K562 (cell line): ENCODE measurements around the gene PPTC7. TPM values are rescaled to one million over a fixed set of nuclear protein-coding genes. Genes with fewer than 3 reads are reported as not detected.

Experiments used
- CAMTA2 ChIP-seq: fragments of 250-450 bp; sonication (Bioruptor Pico); conservative IDR thresholded peaks from 2 replicates; pipeline ENCODE4 v1.5.1; 2022
- FOXA3 ChIP-seq, 2 experiments: fragments of 450-650 bp in 1 of 2; sonication (generic) in 1 of 2; formaldehyde crosslinking; IDR thresholded peaks in 1 of 2; conservative IDR thresholded peaks in 1 of 2; 2 replicates each; pipeline versions ENCODE4 v1.4.0 to v1.8.0; 2020 to 2022; ENCODE audit warnings: mild to moderate bottlenecking in 2 of 2, missing genetic modification reagents in 1 of 2
- HMG20B ChIP-seq: fragments of 250-450 bp; sonication (Bioruptor Pico); IDR thresholded peaks from 2 replicates; pipeline ENCODE4 v1.5.0; 2021; ENCODE audit warnings: mild to moderate bottlenecking
- KAT7 ChIP-seq: sonication (generic); formaldehyde crosslinking; IDR thresholded peaks from 2 replicates; pipeline ENCODE4 v1.8.0; 2022; ENCODE audit warnings: missing genetic modification reagents, mild to moderate bottlenecking, borderline replicate concordance
- KLF10 ChIP-seq: fragments of 250-450 bp; sonication (Bioruptor Pico); IDR thresholded peaks from 2 replicates; pipeline ENCODE4 v1.6.1; 2021; ENCODE audit warnings: matching md5 sums
- MTF1 ChIP-seq: fragments of 250-450 bp; sonication (Bioruptor Pico); IDR thresholded peaks from 2 replicates; pipeline ENCODE4 v1.9.0; 2021; ENCODE audit warnings: moderate library complexity, mild to moderate bottlenecking, inconsistent platforms, borderline replicate concordance
- MYC ChIP-seq, 2 experiments: fragments of 250-450 bp in 1 of 2; sonication (Bioruptor Pico) in 1 of 2; IDR thresholded peaks; 2 replicates each; pipeline versions ENCODE4 v1.5.1 to v1.6.1; 2012 to 2021; ENCODE audit warnings: low read depth in 2 of 2, borderline replicate concordance in 1 of 2, improper control_type of control experiment in 1 of 2, low read length in 1 of 2, mild to moderate bottlenecking in 1 of 2, moderate library complexity in 1 of 2
- POLR3A ChIP-seq: IDR thresholded peaks from 2 replicates; pipeline ENCODE4 v1.6.1; 2011; ENCODE audit warnings: borderline replicate concordance, mild to moderate bottlenecking, moderate library complexity; ENCODE audit not compliant: insufficient read length, insufficient read depth; ENCODE audit errors: extremely low read depth
- RBM39 ChIP-seq: fragments of 200-400 bp; formaldehyde crosslinking; optimal IDR thresholded peaks from 2 replicates; pipeline ENCODE3; 2018; ENCODE audit warnings: low read depth, low read length
- SAP30 ChIP-seq: fragments of 200-600 bp; sonication (generic); IDR thresholded peaks from 2 replicates; pipeline ENCODE4 v1.6.1; 2012; ENCODE audit warnings: borderline replicate concordance, low read depth, mild to moderate bottlenecking, moderate library complexity, low read length, control low read depth, inconsistent platforms; ENCODE audit not compliant: insufficient read depth, poor library complexity, severe bottlenecking
- SETDB1 ChIP-seq: IDR thresholded peaks from one replicate; pipeline ENCODE4 v1.6.1; 2012; ENCODE audit warnings: low read length, control low read depth, inconsistent platforms
- TEAD4 ChIP-seq, 2 experiments: sonication (generic) in 1 of 2; formaldehyde crosslinking in 1 of 2; IDR thresholded peaks; 2 replicates each; pipeline versions ENCODE4 v1.6.1 to v1.8.0; 2012 to 2022; ENCODE audit warnings: borderline replicate concordance in 1 of 2, inconsistent platforms in 1 of 2, low read length in 1 of 2, mild to moderate bottlenecking in 1 of 2, missing genetic modification reagents in 1 of 2
- ZNF121 ChIP-seq: sonication (generic); formaldehyde crosslinking; conservative IDR thresholded peaks from 2 replicates; pipeline ENCODE4 v1.8.0; 2022; ENCODE audit warnings: missing genetic modification reagents
- ZNF444 ChIP-seq: fragments of 250-450 bp; sonication (Bioruptor Pico); IDR thresholded peaks from 2 replicates; pipeline ENCODE4 v1.4.0; 2020; ENCODE audit warnings: mild to moderate bottlenecking, moderate library complexity
- ZNF785 ChIP-seq: fragments of 250-450 bp; sonication (Bioruptor Pico); IDR thresholded peaks from 2 replicates; pipeline ENCODE4 v1.4.0; 2020; ENCODE audit warnings: mild to moderate bottlenecking
- polyA plus RNA-seq, 8 experiments: library from polyadenylated mRNA; depleted of rRNA in 4 of 8; stranded (reverse) in 5 of 8; unstranded in 3 of 8; fragments of >200 nt; fragmentation: Nextera tagmentation in 2 of 8; fragmentation: Illumina TruSeq in 1 of 8; extraction: Ambion mirVana in 2 of 8; extraction: Trizol in 1 of 8; gene quantifications; 2 replicates each; pipeline versions ENCODE4 v1.2.1 to v1.2.3, GENCODE V29; 2011 to 2014; ENCODE audit warnings: inconsistent platforms in 1 of 8, missing spikeins in 1 of 8
- total RNA-seq, 7 experiments: library from RNA; depleted of rRNA in 6 of 7; stranded (reverse); fragments of >200 nt in 6 of 7; fragmentation: Illumina TruSeq in 2 of 7; extraction: Trizol in 2 of 7; gene quantifications; 2 replicates each; pipeline versions ENCODE4 v1.2.1 to v1.2.3, GENCODE V29; 2011 to 2021; ENCODE audit warnings: low replicate concordance in 1 of 7
- TF ChIP-seq, protein P1 (sequence below): fragments of 450-650 bp; formaldehyde crosslinking; IDR thresholded peaks from 2 replicates; pipeline ENCODE4 v1.4.0; 2020; ENCODE audit warnings: mild to moderate bottlenecking, mixed read lengths
- TF ChIP-seq, protein P2 (sequence below), 3 experiments: IDR thresholded peaks in 2 of 3; conservative IDR thresholded peaks in 1 of 3; 2 replicates each; pipeline ENCODE4 v1.5.1; 2011 to 2012; ENCODE audit warnings: low read length in 3 of 3, mild to moderate bottlenecking in 3 of 3, control low read depth in 2 of 3, improper control_type of control experiment in 1 of 3, inconsistent platforms in 1 of 3, low read depth in 1 of 3, mixed read lengths in 1 of 3, moderate library complexity in 1 of 3; ENCODE audit not compliant: insufficient read depth in 2 of 3
- TF ChIP-seq, protein P3 (sequence below): sonication (generic); formaldehyde crosslinking; IDR thresholded peaks from 2 replicates; pipeline ENCODE4 v1.8.0; 2022; ENCODE audit warnings: missing genetic modification reagents, mild to moderate bottlenecking, borderline replicate concordance

PPTC7 gene
- total and polyA plus RNA-seq, 9 of the 15 experiments (the other 6 are each of a cell fraction or from before 2014, with no cell fraction given), result 2.6 to 23.1 (median 11.9) TPM

DNA sequence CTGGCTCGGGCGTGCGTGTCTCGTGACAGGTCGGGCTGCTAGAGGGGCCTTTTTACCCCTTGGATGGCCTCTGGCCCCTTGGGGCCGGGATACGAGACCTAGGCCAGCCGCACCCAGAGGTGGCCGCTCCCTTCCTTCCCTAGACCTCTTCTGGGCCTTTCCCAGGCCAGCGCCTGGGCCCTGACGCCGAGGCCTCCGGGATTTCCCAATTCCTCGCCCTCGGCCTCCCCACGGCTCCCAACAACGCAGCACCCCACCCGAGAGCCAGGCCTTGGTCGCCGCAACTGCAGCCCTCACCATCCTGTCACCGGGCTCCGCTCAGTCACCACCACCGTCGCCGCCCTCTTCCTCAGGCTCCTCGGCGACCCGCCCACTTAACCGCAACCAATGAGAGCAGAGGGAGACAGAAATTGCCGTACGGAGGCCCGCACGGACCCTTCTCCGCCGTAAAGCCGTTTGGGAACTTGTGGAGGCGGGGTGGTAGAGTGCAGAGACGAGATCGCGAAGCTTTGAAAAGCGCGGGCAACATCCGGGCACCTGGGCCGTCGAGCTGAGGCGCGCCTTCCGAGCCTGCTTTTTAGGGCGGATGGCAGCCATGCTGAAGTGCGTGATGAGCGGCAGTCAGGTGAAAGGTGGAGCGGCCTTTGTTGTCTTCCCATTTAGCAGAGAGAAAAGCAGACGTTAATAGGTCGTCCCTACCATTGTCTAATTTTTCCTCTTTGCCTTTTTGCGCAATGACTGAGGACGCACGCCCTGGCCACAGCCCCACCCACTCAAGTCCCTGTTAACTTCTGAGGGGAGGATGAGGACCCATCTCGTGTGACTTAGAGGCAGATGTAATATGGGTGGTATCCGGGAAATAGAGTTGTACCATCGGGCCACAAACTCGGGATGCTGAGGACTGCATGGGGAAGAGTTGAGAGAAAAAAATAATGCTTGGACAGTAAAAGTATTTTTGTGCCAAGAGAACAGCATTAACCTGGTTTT lies 81.1 kb downstream of the PPTC7 start, which contains the start of the genes RAD9B and VPS29 (continued):
- TF ChIP-seq SETDB1 (no peak), CAMTA2 (CRISPR knock-in tag) (no peak), TEAD4 (IDR thresholded peaks at IDR 0.05; ENCODE audit: low read length) (peak; percentile 77), TEAD4 (CRISPR knock-in tag; IDR thresholded peaks at IDR 0.05; ENCODE audit: borderline replicate concordance) (peak; percentile 80; the same call in 1 of the 2 replicates), KAT7 (CRISPR knock-in tag) (peak; percentile 98; the same call in 1 of the 2 replicates), MYC (IDR thresholded peaks at IDR 0.05; ENCODE audit: low read depth, low read length) (peak; percentile 89), MYC (CRISPR knock-in tag; IDR thresholded peaks at IDR 0.05; ENCODE audit: borderline replicate concordance, low read depth) (peak; percentile 55), POLR3A (no peak), ZNF444 (CRISPR knock-in tag) (0 out of 2 replicates have a peak, but pooled peaks have one; percentile 43), MTF1 (CRISPR knock-in tag) (no peak), ZNF121 (CRISPR knock-in tag) (no peak; the same call in 1 of the 2 replicates), KLF10 (CRISPR knock-in tag) (no peak), SAP30 (peak; percentile 61), RBM39 (no peak), ZNF785 (no peak), FOXA3 (CRISPR knock-in tag; conservative IDR thresholded peaks at IDR 0.05 in 1 of 2, IDR thresholded peaks at IDR 0.05 in 1 of 2) (peak in 1 of 2 experiments; percentile 88; a peak in 1 of 4 replicates), HMG20B (no peak)
- TF ChIP-seq, protein P1, sequence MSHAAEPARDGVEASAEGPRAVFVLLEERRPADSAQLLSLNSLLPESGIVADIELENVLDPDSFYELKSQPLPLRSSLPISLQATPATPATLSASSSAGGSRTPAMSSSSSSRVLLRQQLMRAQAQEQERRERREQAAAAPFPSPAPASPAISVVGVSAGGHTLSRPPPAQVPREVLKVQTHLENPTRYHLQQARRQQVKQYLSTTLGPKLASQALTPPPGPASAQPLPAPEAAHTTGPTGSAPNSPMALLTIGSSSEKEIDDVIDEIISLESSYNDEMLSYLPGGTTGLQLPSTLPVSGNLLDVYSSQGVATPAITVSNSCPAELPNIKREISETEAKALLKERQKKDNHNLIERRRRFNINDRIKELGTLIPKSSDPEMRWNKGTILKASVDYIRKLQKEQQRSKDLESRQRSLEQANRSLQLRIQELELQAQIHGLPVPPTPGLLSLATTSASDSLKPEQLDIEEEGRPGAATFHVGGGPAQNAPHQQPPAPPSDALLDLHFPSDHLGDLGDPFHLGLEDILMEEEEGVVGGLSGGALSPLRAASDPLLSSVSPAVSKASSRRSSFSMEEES, result peak; percentile 33
- TF ChIP-seq, protein P2, sequence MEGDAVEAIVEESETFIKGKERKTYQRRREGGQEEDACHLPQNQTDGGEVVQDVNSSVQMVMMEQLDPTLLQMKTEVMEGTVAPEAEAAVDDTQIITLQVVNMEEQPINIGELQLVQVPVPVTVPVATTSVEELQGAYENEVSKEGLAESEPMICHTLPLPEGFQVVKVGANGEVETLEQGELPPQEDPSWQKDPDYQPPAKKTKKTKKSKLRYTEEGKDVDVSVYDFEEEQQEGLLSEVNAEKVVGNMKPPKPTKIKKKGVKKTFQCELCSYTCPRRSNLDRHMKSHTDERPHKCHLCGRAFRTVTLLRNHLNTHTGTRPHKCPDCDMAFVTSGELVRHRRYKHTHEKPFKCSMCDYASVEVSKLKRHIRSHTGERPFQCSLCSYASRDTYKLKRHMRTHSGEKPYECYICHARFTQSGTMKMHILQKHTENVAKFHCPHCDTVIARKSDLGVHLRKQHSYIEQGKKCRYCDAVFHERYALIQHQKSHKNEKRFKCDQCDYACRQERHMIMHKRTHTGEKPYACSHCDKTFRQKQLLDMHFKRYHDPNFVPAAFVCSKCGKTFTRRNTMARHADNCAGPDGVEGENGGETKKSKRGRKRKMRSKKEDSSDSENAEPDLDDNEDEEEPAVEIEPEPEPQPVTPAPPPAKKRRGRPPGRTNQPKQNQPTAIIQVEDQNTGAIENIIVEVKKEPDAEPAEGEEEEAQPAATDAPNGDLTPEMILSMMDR (IDR thresholded peaks at IDR 0.05 in 2 of 3, conservative IDR thresholded peaks at IDR 0.05 in 1 of 3; ENCODE audit: insufficient read depth in 2 of 3, low read depth in 1 of 3, low read length in 3 of 3), result no peak
- TF ChIP-seq, protein P3, sequence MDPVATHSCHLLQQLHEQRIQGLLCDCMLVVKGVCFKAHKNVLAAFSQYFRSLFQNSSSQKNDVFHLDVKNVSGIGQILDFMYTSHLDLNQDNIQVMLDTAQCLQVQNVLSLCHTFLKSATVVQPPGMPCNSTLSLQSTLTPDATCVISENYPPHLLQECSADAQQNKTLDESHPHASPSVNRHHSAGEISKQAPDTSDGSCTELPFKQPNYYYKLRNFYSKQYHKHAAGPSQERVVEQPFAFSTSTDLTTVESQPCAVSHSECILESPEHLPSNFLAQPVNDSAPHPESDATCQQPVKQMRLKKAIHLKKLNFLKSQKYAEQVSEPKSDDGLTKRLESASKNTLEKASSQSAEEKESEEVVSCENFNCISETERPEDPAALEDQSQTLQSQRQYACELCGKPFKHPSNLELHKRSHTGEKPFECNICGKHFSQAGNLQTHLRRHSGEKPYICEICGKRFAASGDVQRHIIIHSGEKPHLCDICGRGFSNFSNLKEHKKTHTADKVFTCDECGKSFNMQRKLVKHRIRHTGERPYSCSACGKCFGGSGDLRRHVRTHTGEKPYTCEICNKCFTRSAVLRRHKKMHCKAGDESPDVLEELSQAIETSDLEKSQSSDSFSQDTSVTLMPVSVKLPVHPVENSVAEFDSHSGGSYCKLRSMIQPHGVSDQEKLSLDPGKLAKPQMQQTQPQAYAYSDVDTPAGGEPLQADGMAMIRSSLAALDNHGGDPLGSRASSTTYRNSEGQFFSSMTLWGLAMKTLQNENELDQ, result peak; percentile 96; the same call in 1 of the 2 replicates
